ENCODE results near the gene TIMMDC1. TPM values are rescaled to one million over a fixed set of nuclear protein-coding genes. Genes with fewer than 3 reads are reported as not detected.

Gene TIMMDC1
- total RNA-seq, 4 donors from 2014 or later: 23.7 to 55.5 (median 42.1) TPM

DNA sequence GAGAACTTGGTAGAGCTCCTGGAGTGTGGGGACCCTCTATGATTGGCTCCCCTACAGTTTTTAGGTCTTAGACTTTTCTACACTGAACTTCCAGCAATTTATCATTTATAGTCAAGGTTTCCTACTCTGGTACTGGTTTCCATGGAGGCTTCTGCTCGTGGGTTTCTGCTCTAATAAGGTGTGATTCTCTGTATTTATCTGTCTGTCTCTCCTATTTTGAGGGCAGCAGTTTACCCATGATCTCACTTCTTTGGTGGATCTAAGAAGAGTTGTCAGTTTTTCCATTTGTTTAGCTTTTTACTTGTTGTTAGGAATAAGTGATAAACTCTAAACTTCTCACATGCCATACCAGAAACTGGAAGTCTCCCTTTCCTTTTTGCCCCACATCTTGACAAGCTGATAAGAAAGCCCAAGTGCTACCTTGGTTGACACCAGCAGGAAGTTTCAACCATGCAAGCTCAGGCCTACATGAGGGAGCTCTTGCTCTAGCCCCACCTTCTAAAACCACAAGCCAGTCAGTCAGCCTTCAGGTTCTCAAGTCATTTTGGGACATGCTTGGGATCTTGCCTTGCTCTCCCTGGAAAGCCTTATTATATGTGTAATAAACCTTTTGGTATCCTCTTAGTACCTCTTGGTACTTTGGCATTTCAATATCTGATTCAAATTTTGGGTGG, 10.0 kb downstream of the TIMMDC1 start:
- ATAC-seq (ENCODE audit: low FRiP score) (no peak), DNase-seq (ENCODE audit: low spot score) (no peak)
- TF ChIP-seq, protein P1, sequence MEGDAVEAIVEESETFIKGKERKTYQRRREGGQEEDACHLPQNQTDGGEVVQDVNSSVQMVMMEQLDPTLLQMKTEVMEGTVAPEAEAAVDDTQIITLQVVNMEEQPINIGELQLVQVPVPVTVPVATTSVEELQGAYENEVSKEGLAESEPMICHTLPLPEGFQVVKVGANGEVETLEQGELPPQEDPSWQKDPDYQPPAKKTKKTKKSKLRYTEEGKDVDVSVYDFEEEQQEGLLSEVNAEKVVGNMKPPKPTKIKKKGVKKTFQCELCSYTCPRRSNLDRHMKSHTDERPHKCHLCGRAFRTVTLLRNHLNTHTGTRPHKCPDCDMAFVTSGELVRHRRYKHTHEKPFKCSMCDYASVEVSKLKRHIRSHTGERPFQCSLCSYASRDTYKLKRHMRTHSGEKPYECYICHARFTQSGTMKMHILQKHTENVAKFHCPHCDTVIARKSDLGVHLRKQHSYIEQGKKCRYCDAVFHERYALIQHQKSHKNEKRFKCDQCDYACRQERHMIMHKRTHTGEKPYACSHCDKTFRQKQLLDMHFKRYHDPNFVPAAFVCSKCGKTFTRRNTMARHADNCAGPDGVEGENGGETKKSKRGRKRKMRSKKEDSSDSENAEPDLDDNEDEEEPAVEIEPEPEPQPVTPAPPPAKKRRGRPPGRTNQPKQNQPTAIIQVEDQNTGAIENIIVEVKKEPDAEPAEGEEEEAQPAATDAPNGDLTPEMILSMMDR (IDR thresholded peaks at IDR 0.05): no peak

DNA sequence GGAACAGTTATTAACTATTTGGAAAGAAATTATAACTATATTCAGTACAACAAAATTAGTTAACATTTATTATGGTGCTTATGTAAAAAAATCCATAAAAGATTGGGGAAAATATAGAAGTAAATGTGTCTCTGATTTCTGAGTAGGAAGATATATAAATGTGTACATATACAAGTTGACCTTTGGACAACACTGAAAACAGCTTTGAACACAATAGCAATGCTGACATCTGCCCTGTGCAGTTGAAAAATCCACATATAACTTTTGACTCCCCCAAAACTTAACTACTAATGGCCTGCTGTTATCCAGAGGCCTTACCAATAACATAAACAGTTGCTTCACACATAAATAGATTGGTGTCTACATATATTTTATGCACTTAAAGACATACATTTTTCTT, 12.3 kb downstream of the TIMMDC1 start:
- TF ChIP-seq, protein P1 (IDR thresholded peaks at IDR 0.05): no peak
- DNase-seq (ENCODE audit: low spot score): no peak
- ATAC-seq (ENCODE audit: low FRiP score): no peak

DNA sequence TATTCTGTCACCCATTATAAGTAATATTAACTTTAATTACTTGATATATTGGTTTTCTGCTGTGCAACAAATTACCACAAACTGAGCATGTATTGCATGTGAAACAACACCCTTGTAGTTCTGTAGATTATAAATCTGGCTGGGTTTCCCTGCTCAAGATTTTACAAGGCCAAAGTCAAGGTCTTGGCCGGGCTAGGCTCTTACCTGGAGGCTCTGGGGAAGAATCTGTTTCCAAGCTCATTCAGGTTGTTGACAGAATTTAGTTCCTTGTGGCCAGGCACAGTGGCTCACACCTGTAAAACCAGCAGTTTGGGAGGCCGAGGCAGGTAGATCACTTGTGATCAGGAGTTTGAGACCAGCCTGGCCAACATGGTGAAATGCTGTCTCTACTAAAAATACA, 16.3 kb downstream of the TIMMDC1 start:
- no peak for ATAC-seq (ENCODE audit: low FRiP score)
- DNase-seq (ENCODE audit: low spot score): no peak
- TF ChIP-seq, protein P1 (IDR thresholded peaks at IDR 0.05): no peak

DNA sequence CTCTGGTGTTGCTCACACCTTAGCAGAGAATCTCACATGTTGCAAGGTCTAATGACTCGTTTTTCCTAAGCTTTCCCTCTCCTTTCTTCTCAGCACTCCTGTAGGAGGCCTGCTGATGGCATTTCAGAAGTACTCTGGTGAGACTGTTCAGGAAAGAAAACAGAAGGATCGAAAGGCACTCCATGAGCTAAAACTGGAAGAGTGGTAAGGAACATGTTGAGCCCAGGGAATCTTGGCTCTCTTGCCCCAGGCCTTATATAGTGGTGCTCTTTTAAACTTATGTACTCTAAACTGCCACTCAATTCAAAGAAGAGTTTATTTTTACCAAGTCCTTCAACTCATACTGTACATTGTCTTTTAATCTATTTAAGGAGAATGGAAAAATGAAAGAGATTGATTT, 18.8 kb downstream of the TIMMDC1 start:
- TF ChIP-seq, protein P1 (IDR thresholded peaks at IDR 0.05): no peak
- ATAC-seq (ENCODE audit: low FRiP score) (no peak), DNase-seq (ENCODE audit: low spot score) (no peak)

DNA sequence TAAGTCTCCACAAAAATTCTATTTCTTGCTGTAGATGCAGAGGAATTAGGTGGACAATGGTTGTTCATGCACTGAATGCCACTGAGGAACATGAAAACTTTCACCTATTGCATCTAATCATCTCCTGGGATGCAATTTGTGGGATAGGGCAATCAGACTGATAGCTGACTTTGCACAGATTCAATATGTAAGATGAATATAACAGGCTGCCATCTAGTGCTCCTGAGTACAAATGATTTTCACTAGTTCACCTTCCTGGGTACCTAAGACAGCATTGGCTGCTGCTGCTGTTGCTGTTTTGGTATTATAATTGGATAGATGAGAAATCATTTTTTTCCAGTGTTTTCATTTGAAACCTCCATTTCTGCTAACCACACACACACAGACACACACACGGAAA, 19.7 kb downstream of the TIMMDC1 start:
- DNase-seq (ENCODE audit: low spot score) (no peak), ATAC-seq (ENCODE audit: low FRiP score) (no peak)
- TF ChIP-seq, protein P1 (IDR thresholded peaks at IDR 0.05): no peak

DNA sequence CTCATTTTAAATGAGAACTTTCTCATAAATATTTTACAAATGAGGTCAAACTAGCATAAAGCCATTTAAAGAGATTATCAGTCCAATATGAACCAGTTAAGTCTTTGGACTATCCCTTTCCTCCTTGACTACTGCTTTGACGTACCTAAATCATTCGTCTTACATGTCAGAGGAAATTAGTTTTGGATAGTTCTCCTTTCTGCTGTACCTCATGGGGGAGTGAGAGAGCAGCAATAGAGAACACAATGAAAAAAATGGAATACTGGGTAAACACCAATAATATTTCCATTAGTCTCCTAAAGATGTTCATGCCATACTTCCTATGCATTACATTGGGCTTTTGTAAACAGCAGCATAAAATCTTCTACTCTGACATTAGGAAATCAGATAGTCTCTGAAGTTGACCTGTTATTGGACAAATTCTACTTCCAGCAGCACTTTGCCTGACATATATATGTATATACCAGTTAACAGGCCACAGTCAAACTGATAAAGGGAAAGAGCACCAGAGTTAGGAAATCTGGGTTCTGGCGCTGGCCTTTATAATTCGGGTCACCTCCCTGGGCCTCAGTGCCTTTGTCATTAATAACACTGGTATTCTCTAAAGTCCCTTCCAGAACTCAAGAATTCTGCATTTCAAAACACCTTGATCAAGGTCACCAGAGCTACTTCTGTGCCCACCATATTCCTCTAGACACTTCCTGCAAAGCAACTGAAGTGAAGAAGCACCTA, 26.8 kb downstream of the TIMMDC1 start:
- TF ChIP-seq, protein P1 (IDR thresholded peaks at IDR 0.05): no peak
- no peak for DNase-seq (ENCODE audit: low spot score)
- ATAC-seq (ENCODE audit: low FRiP score): peak; percentile 37

DNA sequence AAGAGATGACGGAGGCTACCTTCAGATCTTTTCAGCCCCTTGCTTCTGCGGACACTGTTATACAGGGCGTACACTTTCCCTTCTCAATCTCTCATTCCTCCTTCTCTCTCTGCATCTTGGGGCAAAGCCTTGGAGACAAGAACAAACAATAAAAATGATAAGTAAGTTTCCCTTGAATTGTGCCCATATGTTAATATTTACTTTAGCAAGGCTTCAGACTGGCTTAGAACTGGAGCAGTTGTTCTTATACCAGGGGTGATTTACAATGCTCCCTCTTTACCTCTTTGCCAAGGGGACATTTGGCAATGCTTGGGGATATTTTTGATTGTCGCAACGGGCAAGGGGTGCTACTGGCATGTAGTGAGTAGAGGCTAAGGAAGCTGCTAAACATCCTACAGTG, 29.4 kb downstream of the TIMMDC1 start:
- TF ChIP-seq, protein P1 (IDR thresholded peaks at IDR 0.05): no peak
- DNase-seq (ENCODE audit: low spot score) (no peak), ATAC-seq (ENCODE audit: low FRiP score) (no peak)
